Gastroesophageal sphincter (tissue), 4 donors: ENCODE measurements around the gene SALL1. TPM values are rescaled to one million over a fixed set of nuclear protein-coding genes. Genes with fewer than 3 reads are reported as not detected.

Experiments used
- ATAC-seq: fragments of 150-250 bp; one replicate; pipeline ENCODE4 v1.9.1; 2016; ENCODE audit warnings: mild to moderate bottlenecking, moderate library complexity
- H3K27ac ChIP-seq, 4 donors: fragments of 200-600 bp; sonication (generic) in 3 of 4; 1 replicate in 3 of 4; 2 replicates in 1 of 4; pipeline ENCODE4 v1.5.1; 2016 to 2019
- H3K27me3 ChIP-seq: fragments of 200-600 bp; sonication (generic); one replicate; pipeline ENCODE4 v1.5.1; 2019
- H3K36me3 ChIP-seq, 2 donors: fragments of 200-600 bp; sonication (generic); one replicate each; pipeline ENCODE4 v1.5.1; 2019; ENCODE audit warnings: control low read depth in 1 of 2
- H3K4me1 ChIP-seq, 3 donors: fragments of 200-600 bp; sonication (generic); 1 replicate in 2 of 3; 2 replicates in 1 of 3; pipeline ENCODE4 v1.5.1; 2016 to 2019; ENCODE audit warnings: control low read depth in 2 of 3
- H3K4me3 ChIP-seq, 2 donors: fragments of 200-600 bp; sonication (generic); one replicate each; pipeline ENCODE4 v1.5.1; 2019; ENCODE audit warnings: mild to moderate bottlenecking in 1 of 2, moderate library complexity in 1 of 2
- H3K9me3 ChIP-seq, 3 donors: fragments of 200-600 bp; sonication (generic); one replicate each; pipeline ENCODE4 v1.5.1; 2017 to 2019; ENCODE audit warnings: control low read depth in 2 of 3
- CTCF ChIP-seq, 4 experiments: fragments of 200-600 bp in 2 of 4; fragments of 450-650 bp in 2 of 4; sonication (generic) in 1 of 4; IDR thresholded peaks; one replicate each; pipeline ENCODE4 v1.5.1; 2017 to 2019; ENCODE audit warnings: antibody characterized with exemption in 4 of 4, mild to moderate bottlenecking in 2 of 4, moderate library complexity in 2 of 4
- EP300 ChIP-seq: sonication (generic); formaldehyde crosslinking; IDR thresholded peaks from one replicate; pipeline ENCODE4 v1.6.1; 2017; ENCODE audit warnings: antibody characterized with exemption, mild to moderate bottlenecking
- POLR2A ChIP-seq, 2 donors: fragments of 450-650 bp; IDR thresholded peaks; one replicate each; pipeline ENCODE4 v1.6.1; 2017; ENCODE audit warnings: antibody characterized with exemption in 2 of 2, mild to moderate bottlenecking in 2 of 2, moderate library complexity in 1 of 2
- POLR2AphosphoS5 ChIP-seq: sonication (generic); formaldehyde crosslinking; IDR thresholded peaks from one replicate; pipeline ENCODE4 v1.6.1; 2017; ENCODE audit warnings: antibody characterized with exemption
- WGBS, 2 donors: methylation state at CpG; one replicate each; pipeline ENCODE4 v1.1.5; 2018; ENCODE audit warnings: low coverage in 1 of 2; 5-methylcytosine and 5-hydroxymethylcytosine counted together
- total RNA-seq, 4 donors: library from RNA; depleted of rRNA; stranded (reverse); fragments of >200 nt; gene quantifications; one replicate each; pipeline ENCODE4 v1.1.0, GENCODE V29; 2016

Gene SALL1
- total RNA-seq, 4 donors from 2014 or later: not detected

GRCh38 chr16:51184702-51185433 lies 33.8 kb upstream of the SALL1 start:
- Histone ChIP-seq H3K27me3 (peaks cover 29% of the 10 kb centered on the region), H3K27ac (no peak overlapping the region), H3K36me3 (no peaks in the 10 kb centered on the region), H3K9me3 (no peaks in the 10 kb centered on the region), H3K4me3 (no peak overlapping the region), H3K4me1 (no peaks in the 10 kb centered on the region)
- TF ChIP-seq POLR2A (IDR thresholded peaks at IDR 0.05) (no peak), EP300 (no peak), CTCF (IDR thresholded peaks at IDR 0.05) (no peak), POLR2AphosphoS5 (no peak)
- 16 to 20% methylated on average over 2 to 6 of the region's 8 CpGs for WGBS, 2 donors
- ATAC-seq: no peak

GRCh38 chr16:51181503-51181811 lies 30.4 kb upstream of the SALL1 start:
- 18 to 20% methylated on average over 2 to 4 of the region's 4 CpGs for WGBS, 2 donors
- H3K9me3 ChIP-seq: no peaks in the 10 kb centered on the region
- H3K27me3 ChIP-seq: peaks cover 21% of the 10 kb centered on the region
- H3K4me1 ChIP-seq: no peaks in the 10 kb centered on the region
- TF ChIP-seq POLR2A (IDR thresholded peaks at IDR 0.05): no peak
- no peak for TF ChIP-seq EP300
- no peak for TF ChIP-seq CTCF (IDR thresholded peaks at IDR 0.05)
- no peak for TF ChIP-seq POLR2AphosphoS5
- no peaks in the 10 kb centered on the region for H3K36me3 ChIP-seq
- no peak overlapping the region for H3K27ac ChIP-seq
- no peak overlapping the region for H3K4me3 ChIP-seq
- no peak for ATAC-seq

- H3K27me3 ChIP-seq: peaks cover 21% of the 10 kb centered on the region
- no peak overlapping the region for H3K27ac ChIP-seq
- H3K36me3 ChIP-seq: no peaks in the 10 kb centered on the region
- WGBS, 2 donors: 68 to 74% methylated on average over 3 to 4 of the region's 4 CpGs
- no peaks in the 10 kb centered on the region for H3K4me1 ChIP-seq
- no peaks in the 10 kb centered on the region for H3K9me3 ChIP-seq
- H3K4me3 ChIP-seq: no peak overlapping the region
- no peak for ATAC-seq
- no peak for TF ChIP-seq POLR2AphosphoS5
- no peak for TF ChIP-seq POLR2A (IDR thresholded peaks at IDR 0.05)
- TF ChIP-seq CTCF (IDR thresholded peaks at IDR 0.05): no peak
- TF ChIP-seq EP300: no peak
These were observed 29.8 kb upstream of the SALL1 start for GRCh38 chr16:51180719-51181502.

- TF ChIP-seq EP300: no peak
- no peak for TF ChIP-seq POLR2AphosphoS5
- no peak for TF ChIP-seq POLR2A (IDR thresholded peaks at IDR 0.05)
- no peak for TF ChIP-seq CTCF (IDR thresholded peaks at IDR 0.05)
- H3K36me3 ChIP-seq: no peaks in the 10 kb centered on the region
- no peak for ATAC-seq
- no peaks in the 10 kb centered on the region for H3K9me3 ChIP-seq
- no peak overlapping the region for H3K27ac ChIP-seq
- H3K27me3 ChIP-seq: peaks cover 6% of the 10 kb centered on the region
- WGBS, 2 donors: 66 to 81% methylated on average over 2 of the region's 3 CpGs
- H3K4me3 ChIP-seq: no peak overlapping the region
- H3K4me1 ChIP-seq: no peaks in the 10 kb centered on the region
These were observed 24.0 kb upstream of the SALL1 start for GRCh38 chr16:51175081-51175480.

GRCh38 chr16:51172368-51172767 lies 21.3 kb upstream of the SALL1 start:
- no peak for ATAC-seq
- Histone ChIP-seq H3K9me3 (no peaks in the 10 kb centered on the region), H3K4me1 (no peaks in the 10 kb centered on the region), H3K4me3 (no peak overlapping the region), H3K27ac (no peak overlapping the region), H3K27me3 (peaks cover 7% of the 10 kb centered on the region), H3K36me3 (no peaks in the 10 kb centered on the region)
- 66 to 73% methylated on average over 4 to 5 of the region's 5 CpGs for WGBS, 2 donors
- TF ChIP-seq POLR2A (IDR thresholded peaks at IDR 0.05): no peak
- no peak for TF ChIP-seq EP300
- no peak for TF ChIP-seq CTCF (IDR thresholded peaks at IDR 0.05)
- no peak for TF ChIP-seq POLR2AphosphoS5
